K562 (cell line): Measurements from ENCODE around the gene CPT1A. TPM values are rescaled to one million over a fixed set of nuclear protein-coding genes. Genes with fewer than 3 reads are reported as not detected.

Experiments
- ESRRB ChIP-seq: fragments of 250-450 bp; sonication (Bioruptor Pico); IDR thresholded peaks from 2 replicates; pipeline ENCODE4 v1.5.0; 2020; ENCODE audit warnings: mild to moderate bottlenecking, moderate library complexity, borderline replicate concordance
- HOMEZ ChIP-seq: fragments of 250-450 bp; sonication (Bioruptor Pico); IDR thresholded peaks from 2 replicates; pipeline ENCODE4 v1.4.0; 2020; ENCODE audit warnings: mild to moderate bottlenecking, moderate library complexity
- KHSRP ChIP-seq: fragments of 450-650 bp; IDR thresholded peaks from 2 replicates; pipeline ENCODE4 v1.6.1; 2017
- KLF10 ChIP-seq: fragments of 250-450 bp; sonication (Bioruptor Pico); IDR thresholded peaks from 2 replicates; pipeline ENCODE4 v1.6.1; 2021; ENCODE audit warnings: matching md5 sums
- MLLT1 ChIP-seq, 2 experiments: fragments of 450-650 bp; IDR thresholded peaks; 2 replicates each; pipeline ENCODE4 v1.6.1; 2016
- NBN ChIP-seq: fragments of 450-650 bp; IDR thresholded peaks from 2 replicates; pipeline ENCODE4 v1.6.1; 2016; ENCODE audit warnings: low read depth, mild to moderate bottlenecking
- NONO ChIP-seq, 2 experiments: fragments of 200-400 bp in 1 of 2; fragments of 450-650 bp in 1 of 2; formaldehyde crosslinking in 1 of 2; IDR thresholded peaks; 2 replicates each; pipeline ENCODE4 v1.6.1; 2017; ENCODE audit warnings: low read depth in 2 of 2, mild to moderate bottlenecking in 2 of 2, moderate library complexity in 2 of 2, low read length in 1 of 2
- NR0B1 ChIP-seq: fragments of 450-650 bp; IDR thresholded peaks from one replicate; pipeline ENCODE4 v1.6.1; 2018; ENCODE audit warnings: mild to moderate bottlenecking, moderate library complexity; ENCODE audit not compliant: partially characterized antibody
- ZBTB49 ChIP-seq: sonication (generic); formaldehyde crosslinking; IDR thresholded peaks from 2 replicates; pipeline ENCODE4 v1.8.0; 2022; ENCODE audit warnings: missing genetic modification reagents, mild to moderate bottlenecking, borderline replicate concordance
- ZNF24 ChIP-seq: fragments of 450-650 bp; IDR thresholded peaks from 2 replicates; pipeline ENCODE4 v1.6.1; 2016
- ZNF407 ChIP-seq: fragments of 450-650 bp; IDR thresholded peaks from 2 replicates; pipeline ENCODE4 v1.6.1; 2016; ENCODE audit warnings: low read depth
- ZNF696 ChIP-seq: fragments of 250-450 bp; sonication (Bioruptor Pico); conservative IDR thresholded peaks from 2 replicates; pipeline ENCODE4 v1.4.0; 2020; ENCODE audit warnings: mild to moderate bottlenecking, moderate library complexity
- polyA plus RNA-seq, 8 experiments: library from polyadenylated mRNA; depleted of rRNA in 4 of 8; stranded (reverse) in 5 of 8; unstranded in 3 of 8; fragments of >200 nt; fragmentation: Nextera tagmentation in 2 of 8; fragmentation: Illumina TruSeq in 1 of 8; extraction: Ambion mirVana in 2 of 8; extraction: Trizol in 1 of 8; gene quantifications; 2 replicates each; pipeline versions ENCODE4 v1.2.1 to v1.2.3, GENCODE V29; 2011 to 2014; ENCODE audit warnings: inconsistent platforms in 1 of 8, missing spikeins in 1 of 8
- total RNA-seq, 7 experiments: library from RNA; depleted of rRNA in 6 of 7; stranded (reverse); fragments of >200 nt in 6 of 7; fragmentation: Illumina TruSeq in 2 of 7; extraction: Trizol in 2 of 7; gene quantifications; 2 replicates each; pipeline versions ENCODE4 v1.2.1 to v1.2.3, GENCODE V29; 2011 to 2021; ENCODE audit warnings: low replicate concordance in 1 of 7

The CPT1A gene
- total and polyA plus RNA-seq, 9 of the 15 experiments (the other 6 are each of a cell fraction or from before 2014, with no cell fraction given): 2.6 to 29.1 (median 12.3) TPM

GRCh38 chr11:68839054-68839865, 2.5 kb downstream of the CPT1A start (continued):
- no peak for TF ChIP-seq NR0B1
- no peak for TF ChIP-seq HOMEZ (CRISPR knock-in tag)
- no peak for TF ChIP-seq NONO (IDR thresholded peaks at IDR 0.05; ENCODE audit: low read depth in 2 of 2, low read length in 1 of 2)
- no peak for TF ChIP-seq MLLT1 (IDR thresholded peaks at IDR 0.05)
- no peak for TF ChIP-seq ESRRB (CRISPR knock-in tag)
- no peak for TF ChIP-seq ZNF696
- no peak for TF ChIP-seq ZNF407
- no peak for TF ChIP-seq ZNF24
- no peak for TF ChIP-seq KLF10 (CRISPR knock-in tag)
- TF ChIP-seq ZBTB49 (CRISPR knock-in tag): no peak
- no peak for TF ChIP-seq KHSRP
- no peak; the same call in none of the 2 replicates for TF ChIP-seq NBN
